ENCODE data around the gene PTGES3.

The PTGES3 gene

DNA sequence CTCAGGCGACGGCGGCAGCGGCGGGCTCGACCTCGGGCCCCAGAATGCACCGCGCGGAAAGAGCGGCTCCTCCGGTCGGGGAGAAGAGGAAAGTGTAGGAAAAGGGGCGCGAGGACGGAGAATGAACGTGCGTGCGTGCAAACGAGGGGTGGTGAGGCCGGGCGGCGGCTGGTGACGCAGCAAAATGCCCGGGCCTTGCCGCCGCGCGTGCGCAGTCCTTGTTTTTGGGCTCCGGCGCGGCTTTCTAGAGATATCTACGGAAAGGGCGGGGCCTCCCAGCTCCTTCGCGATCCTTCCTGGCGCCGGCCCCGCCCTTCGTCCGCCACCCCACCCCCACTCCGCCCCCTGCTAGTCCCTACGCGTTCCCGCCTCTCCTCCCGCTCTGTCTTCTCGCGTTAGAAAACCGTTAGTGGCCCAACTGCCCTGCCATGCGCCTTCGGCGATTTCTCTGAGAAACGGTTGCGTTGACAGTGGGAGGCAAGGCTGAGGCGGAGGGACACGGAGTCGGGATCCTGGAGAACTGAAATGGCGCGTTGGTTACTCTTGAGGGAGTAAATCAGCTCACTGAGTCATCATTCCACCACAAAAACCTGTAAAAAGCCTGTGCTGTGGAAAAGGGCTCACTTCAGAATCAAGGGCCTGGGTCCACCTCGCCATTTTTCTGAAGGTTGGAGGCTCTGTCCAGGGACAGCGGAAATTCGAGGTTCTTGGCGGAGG lies at the start of gene PTGES3:
PTGES3 (minus strand) TSS at position 156 of the 717 bp plus-strand sequence. CDS start 285 bp downstream, outside the sequence.
- TF ChIP-seq ZBTB7A (IDR thresholded peaks at IDR 0.05; ENCODE audit: low read depth) (peak; percentile 55), CEBPB (IDR thresholded peaks at IDR 0.05) (no peak), REST (IDR thresholded peaks at IDR 0.05; ENCODE audit: low read depth) (no peak), USF1 (IDR thresholded peaks at IDR 0.05) (no peak; the same call in none of the 2 replicates), EGR1 (IDR thresholded peaks at IDR 0.05) (no peak; the same call in 1 of the 2 replicates), CREB1 (IDR thresholded peaks at IDR 0.05; ENCODE audit: low read depth) (peak; percentile 84), FOXM1 (IDR thresholded peaks at IDR 0.05; ENCODE audit: borderline replicate concordance, low read depth) (peak; percentile 42; the same call in 1 of the 2 replicates), TAF1 (IDR thresholded peaks at IDR 0.05; ENCODE audit: low read depth) (peak; percentile 95), YY1 (IDR thresholded peaks at IDR 0.05; ENCODE audit: low read depth) (no peak; the same call in none of the 2 replicates), TEAD4 (IDR thresholded peaks at IDR 0.05) (peak; percentile 6; the same call in 1 of the 2 replicates), NFIC (IDR thresholded peaks at IDR 0.05) (0 out of 2 replicates have a peak, but pooled peaks have one; percentile 34), EP300 (IDR thresholded peaks at IDR 0.05; ENCODE audit: borderline replicate concordance) (peak; percentile 19), TCF12 (IDR thresholded peaks at IDR 0.05; ENCODE audit: low read depth) (peak; percentile 33), RAD21 (IDR thresholded peaks at IDR 0.05; ENCODE audit: low read depth) (no peak)
- TF ChIP-seq, protein P1, sequence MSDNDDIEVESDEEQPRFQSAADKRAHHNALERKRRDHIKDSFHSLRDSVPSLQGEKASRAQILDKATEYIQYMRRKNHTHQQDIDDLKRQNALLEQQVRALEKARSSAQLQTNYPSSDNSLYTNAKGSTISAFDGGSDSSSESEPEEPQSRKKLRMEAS (IDR thresholded peaks at IDR 0.05) = peak; percentile 98

DNA sequence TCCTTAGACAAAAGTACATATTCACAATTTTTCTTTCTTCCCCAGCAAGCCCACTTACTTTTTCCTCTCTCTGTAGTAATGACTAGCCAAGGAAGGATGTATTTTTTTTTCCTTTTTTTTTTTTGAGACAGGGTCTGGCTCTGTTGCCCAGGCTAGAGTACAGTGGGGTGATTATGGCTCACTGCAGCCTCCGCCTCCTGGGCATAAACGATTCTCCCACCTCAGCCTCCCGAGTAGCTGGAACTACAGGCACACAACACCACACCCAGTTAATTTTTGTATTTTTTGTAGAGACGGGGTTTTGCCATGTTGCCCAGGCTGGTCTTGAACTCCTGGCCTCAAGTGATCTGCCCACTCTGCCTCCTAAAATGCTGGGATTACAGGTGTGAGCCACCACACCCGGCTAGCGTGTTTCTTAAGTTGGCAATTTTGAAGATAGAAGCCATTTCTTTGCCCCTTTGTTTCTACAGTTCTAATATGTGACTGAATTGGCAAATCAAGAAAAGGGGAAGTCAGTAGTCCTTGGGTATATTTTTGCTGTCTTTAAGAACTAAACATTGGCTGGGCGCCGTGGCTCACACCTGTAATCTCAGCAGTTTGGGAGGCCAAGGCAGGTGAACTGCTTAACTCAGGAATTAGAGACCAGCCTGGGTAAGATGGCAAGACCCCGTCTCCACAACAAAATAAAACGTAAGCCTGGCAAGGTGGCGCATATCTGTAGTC lies 40.2 kb upstream of the PTGES3 start:
- no peak for TF ChIP-seq CEBPB (IDR thresholded peaks at IDR 0.05)
- no peak for TF ChIP-seq CREB1 (IDR thresholded peaks at IDR 0.05; ENCODE audit: low read depth)
- no peak for TF ChIP-seq TCF12 (IDR thresholded peaks at IDR 0.05; ENCODE audit: low read depth)
- no peak for TF ChIP-seq TEAD4 (IDR thresholded peaks at IDR 0.05)
- TF ChIP-seq NFIC (IDR thresholded peaks at IDR 0.05) = no peak
- TF ChIP-seq FOXM1 (IDR thresholded peaks at IDR 0.05; ENCODE audit: borderline replicate concordance, low read depth) = no peak
- TF ChIP-seq TAF1 (IDR thresholded peaks at IDR 0.05; ENCODE audit: low read depth) = no peak
- no peak for TF ChIP-seq REST (IDR thresholded peaks at IDR 0.05; ENCODE audit: low read depth)
- no peak for TF ChIP-seq ZBTB7A (IDR thresholded peaks at IDR 0.05; ENCODE audit: low read depth)
- TF ChIP-seq RAD21 (IDR thresholded peaks at IDR 0.05; ENCODE audit: low read depth) = no peak
- TF ChIP-seq, protein P1 (IDR thresholded peaks at IDR 0.05) = no peak
- no peak for TF ChIP-seq EP300 (IDR thresholded peaks at IDR 0.05; ENCODE audit: borderline replicate concordance)
- no peak for TF ChIP-seq YY1 (IDR thresholded peaks at IDR 0.05; ENCODE audit: low read depth)
- TF ChIP-seq USF1 (IDR thresholded peaks at IDR 0.05) = no peak
- TF ChIP-seq EGR1 (IDR thresholded peaks at IDR 0.05) = no peak

GRCh38 chr12:56725723-56726102 lies 37.6 kb upstream of the PTGES3 start:
- TF ChIP-seq EP300 (IDR thresholded peaks at IDR 0.05; ENCODE audit: borderline replicate concordance) (no peak), EGR1 (IDR thresholded peaks at IDR 0.05) (no peak), CEBPB (IDR thresholded peaks at IDR 0.05) (0 out of 2 replicates have a peak, but pooled peaks have one; percentile 0)

- TF ChIP-seq TCF12 (IDR thresholded peaks at IDR 0.05; ENCODE audit: low read depth) (peak; percentile 83), ZBTB7A (IDR thresholded peaks at IDR 0.05; ENCODE audit: low read depth) (no peak), EGR1 (IDR thresholded peaks at IDR 0.05) (peak; percentile 81), TAF1 (IDR thresholded peaks at IDR 0.05; ENCODE audit: low read depth) (peak; percentile 100), YY1 (IDR thresholded peaks at IDR 0.05; ENCODE audit: low read depth) (peak; percentile 99), USF1 (IDR thresholded peaks at IDR 0.05) (peak; percentile 70), FOXM1 (IDR thresholded peaks at IDR 0.05; ENCODE audit: borderline replicate concordance, low read depth) (0 out of 2 replicates have a peak, but pooled peaks have one; percentile 33), TEAD4 (IDR thresholded peaks at IDR 0.05) (peak; percentile 26), CEBPB (IDR thresholded peaks at IDR 0.05) (peak; percentile 10; the same call in 1 of the 2 replicates), RAD21 (IDR thresholded peaks at IDR 0.05; ENCODE audit: low read depth) (no peak), EP300 (IDR thresholded peaks at IDR 0.05; ENCODE audit: borderline replicate concordance) (peak; percentile 54; the same call in 1 of the 2 replicates), CREB1 (IDR thresholded peaks at IDR 0.05; ENCODE audit: low read depth) (peak; percentile 13; the same call in 1 of the 2 replicates), NFIC (IDR thresholded peaks at IDR 0.05) (no peak), REST (IDR thresholded peaks at IDR 0.05; ENCODE audit: low read depth) (0 out of 2 replicates have a peak, but pooled peaks have one; percentile 34)
- TF ChIP-seq, protein P1 (IDR thresholded peaks at IDR 0.05) = peak; percentile 99
These were observed 37.1 kb upstream of the PTGES3 start, which contains the start of gene NACA for GRCh38 chr12:56724972-56725722. TSS of gene NACA (minus strand) at chr12:56725299. CDS start at chr12:56724521, 778 bp downstream.

Data from Ishikawa (cell line).